ENCODE measurements around the gene CNGB1.

CNGB1 gene

GRCh38 chr16:57893559-57894389 is 77.2 kb downstream of the CNGB1 start:
- peak; percentile 90 for DNase-seq (ENCODE audit: low read depth, low spot score)
- H3K27ac ChIP-seq = peak overlapping the region; percentile 86

GRCh38 chr16:57893217-57893558 is 77.7 kb downstream of the CNGB1 start:
- no peak for DNase-seq (ENCODE audit: low read depth, low spot score)
- peak overlapping the region; percentile 86 for H3K27ac ChIP-seq

- peak overlapping the region; percentile 86 for H3K27ac ChIP-seq
- no peak for DNase-seq (ENCODE audit: low read depth, low spot score)
Observed at GRCh38 chr16:57892447-57893096, 78.4 kb downstream of the CNGB1 start.

DNA sequence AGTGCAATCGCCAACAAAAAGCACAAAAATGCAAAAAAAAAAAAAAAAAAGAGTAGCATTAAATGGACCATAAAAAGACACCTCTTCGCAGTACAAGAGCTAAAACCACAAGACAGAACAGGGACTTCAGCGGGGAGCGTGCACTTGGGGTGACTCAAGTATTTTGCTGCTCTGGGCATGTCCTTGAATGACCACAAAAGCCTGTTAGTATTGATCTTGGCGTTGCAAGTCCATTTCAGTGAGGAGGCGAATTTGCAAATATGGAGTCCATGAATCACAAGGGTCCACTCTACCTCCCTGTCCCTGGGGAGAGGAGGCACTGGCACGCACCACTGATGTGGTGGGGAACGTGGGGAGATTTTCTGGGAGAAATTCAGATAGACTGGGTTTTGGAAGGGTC is 78.9 kb downstream of the CNGB1 start:
- peak; percentile 61 for DNase-seq (ENCODE audit: low read depth, low spot score)
- H3K27ac ChIP-seq = peak overlapping the region; percentile 86

DNA sequence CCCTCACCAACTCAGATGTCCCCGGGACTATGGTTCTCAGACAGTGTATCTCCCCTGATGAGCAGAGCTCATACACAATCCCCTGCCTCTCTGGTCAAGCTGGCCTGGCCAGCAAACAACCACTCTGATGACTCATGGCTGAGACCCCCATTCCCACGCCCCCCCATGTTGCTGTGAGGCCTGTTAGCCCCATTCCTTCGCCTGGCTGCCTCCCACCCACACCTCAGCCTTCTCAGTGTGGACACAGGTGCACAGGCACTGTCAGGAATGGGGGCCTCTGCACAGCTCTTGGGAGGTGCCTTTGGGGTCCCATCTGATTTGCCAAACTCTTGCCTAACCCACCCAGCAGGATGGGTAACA is 80.2 kb downstream of the CNGB1 start:
- H3K27ac ChIP-seq = no peak overlapping the region
- no peak for DNase-seq (ENCODE audit: low read depth, low spot score)

GRCh38 chr16:57889960-57890751 is 80.8 kb downstream of the CNGB1 start:
- H3K27ac ChIP-seq = no peak overlapping the region
- DNase-seq (ENCODE audit: low read depth, low spot score) = no peak

- no peak overlapping the region for H3K27ac ChIP-seq
- no peak for DNase-seq (ENCODE audit: low read depth, low spot score)
Observed at GRCh38 chr16:57889522-57889921, 81.4 kb downstream of the CNGB1 start.

GRCh38 chr16:57889111-57889510 is 81.8 kb downstream of the CNGB1 start:
- DNase-seq (ENCODE audit: low read depth, low spot score) = no peak
- no peak overlapping the region for H3K27ac ChIP-seq

GRCh38 chr16:57888128-57888527 is 82.8 kb downstream of the CNGB1 start:
- H3K27ac ChIP-seq = no peak overlapping the region
- no peak for DNase-seq (ENCODE audit: low read depth, low spot score)

- no peak for DNase-seq (ENCODE audit: low read depth, low spot score)
- H3K27ac ChIP-seq = no peak overlapping the region
Observed at GRCh38 chr16:57887711-57888110, 83.2 kb downstream of the CNGB1 start.

GRCh38 chr16:57886427-57886826 is 84.5 kb downstream of the CNGB1 start:
- no peak for DNase-seq (ENCODE audit: low read depth, low spot score)
- H3K27ac ChIP-seq = no peak overlapping the region

DNA sequence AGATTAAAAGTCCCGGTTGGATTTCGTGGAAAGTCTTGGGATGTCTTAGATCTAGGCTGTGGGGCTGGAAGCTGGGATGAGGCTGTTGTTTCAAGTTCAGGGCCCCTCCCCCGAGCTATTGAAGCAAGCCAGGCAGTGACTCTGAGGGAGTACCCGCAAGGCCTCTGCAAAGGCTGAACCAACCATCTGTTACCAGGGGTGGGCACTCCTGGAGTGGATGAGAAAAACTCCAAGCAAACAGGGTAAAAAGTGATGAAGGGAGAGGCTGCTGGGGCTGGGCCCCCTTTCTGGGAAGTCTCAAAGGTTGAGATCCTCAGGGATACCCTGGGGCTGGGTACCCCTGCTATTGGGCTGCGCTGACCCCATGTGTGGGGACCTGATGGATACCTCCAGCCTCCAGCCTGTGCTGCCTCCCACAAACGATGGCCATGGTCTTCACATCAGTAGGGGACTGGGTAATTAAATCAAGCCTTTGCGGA is 86.2 kb downstream of the CNGB1 start:
- DNase-seq (ENCODE audit: low read depth, low spot score) = no peak
- H3K27ac ChIP-seq = no peak overlapping the region

- DNase-seq (ENCODE audit: low read depth, low spot score) = no peak
- no peak overlapping the region for H3K27ac ChIP-seq
Observed at GRCh38 chr16:57883953-57884654, 86.8 kb downstream of the CNGB1 start.

- no peak overlapping the region for H3K27ac ChIP-seq
- no peak for DNase-seq (ENCODE audit: low read depth, low spot score)
Observed at GRCh38 chr16:57883480-57883879, 87.4 kb downstream of the CNGB1 start.

DNA sequence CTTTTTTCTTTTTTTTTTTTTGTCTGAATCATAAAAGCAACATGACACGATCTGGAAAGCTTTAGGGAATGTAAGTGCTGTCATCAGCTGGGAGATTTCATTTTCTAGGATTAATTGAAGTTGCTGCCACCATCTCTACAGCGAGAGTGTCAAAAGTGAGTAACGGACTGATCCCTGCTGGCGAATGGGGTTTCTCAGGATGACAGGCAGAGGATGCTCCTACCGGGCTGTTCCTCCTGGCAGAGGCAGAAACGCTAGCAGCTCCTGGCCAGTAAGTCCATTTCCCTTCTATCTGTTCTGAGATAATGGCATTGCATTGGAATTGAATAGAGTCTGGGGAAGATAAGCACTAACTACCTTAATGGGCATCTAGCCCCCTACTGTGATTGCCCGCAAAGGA is 88.1 kb downstream of the CNGB1 start:
- H3K27ac ChIP-seq = no peak overlapping the region
- DNase-seq (ENCODE audit: low read depth, low spot score) = no peak

GRCh38 chr16:57882206-57882605 is 88.7 kb downstream of the CNGB1 start:
- H3K27ac ChIP-seq = no peak overlapping the region
- no peak for DNase-seq (ENCODE audit: low read depth, low spot score)

DNA sequence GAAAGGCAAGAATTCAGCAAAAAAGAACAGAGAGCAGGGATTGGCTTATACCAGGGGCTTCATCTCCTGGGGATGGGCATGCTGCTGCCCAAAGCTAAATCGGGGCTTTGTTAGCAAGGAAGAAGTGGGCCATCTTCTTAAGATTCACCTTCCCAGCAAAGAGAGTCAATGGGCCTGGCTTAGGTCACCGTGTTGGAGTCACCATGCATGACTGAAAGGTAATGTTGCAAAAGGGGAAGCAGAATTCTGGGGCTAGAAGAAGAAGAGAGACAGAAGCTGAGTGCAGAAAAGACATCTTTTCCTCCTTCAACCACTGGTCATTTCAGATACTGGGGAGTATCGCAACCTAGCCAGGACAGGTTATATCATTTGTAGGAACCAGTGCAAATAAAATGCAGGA is 92.3 kb downstream of the CNGB1 start:
- DNase-seq (ENCODE audit: low read depth, low spot score) = no peak
- H3K27ac ChIP-seq = no peak overlapping the region

DNA sequence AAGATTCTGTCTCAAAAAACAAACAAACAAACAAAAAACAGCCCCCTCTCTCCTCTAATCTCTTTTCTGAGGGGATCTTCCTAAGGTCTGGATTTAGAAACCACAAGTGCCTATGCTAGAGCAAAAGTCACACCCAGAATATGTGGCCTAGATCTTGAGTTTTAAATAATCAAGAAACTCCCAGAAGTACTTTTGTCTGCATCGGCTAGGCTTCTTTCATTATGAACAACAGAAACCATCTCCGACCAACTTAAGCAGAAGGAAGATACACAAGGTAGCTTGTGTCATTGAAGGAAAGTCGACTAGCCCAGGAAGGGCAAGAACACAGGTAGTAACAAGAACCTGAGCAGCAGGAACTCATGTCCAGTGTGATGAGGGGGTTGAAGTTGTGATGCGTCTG is 94.7 kb downstream of the CNGB1 start:
- no peak for DNase-seq (ENCODE audit: low read depth, low spot score)
- H3K27ac ChIP-seq = no peak overlapping the region

DNA sequence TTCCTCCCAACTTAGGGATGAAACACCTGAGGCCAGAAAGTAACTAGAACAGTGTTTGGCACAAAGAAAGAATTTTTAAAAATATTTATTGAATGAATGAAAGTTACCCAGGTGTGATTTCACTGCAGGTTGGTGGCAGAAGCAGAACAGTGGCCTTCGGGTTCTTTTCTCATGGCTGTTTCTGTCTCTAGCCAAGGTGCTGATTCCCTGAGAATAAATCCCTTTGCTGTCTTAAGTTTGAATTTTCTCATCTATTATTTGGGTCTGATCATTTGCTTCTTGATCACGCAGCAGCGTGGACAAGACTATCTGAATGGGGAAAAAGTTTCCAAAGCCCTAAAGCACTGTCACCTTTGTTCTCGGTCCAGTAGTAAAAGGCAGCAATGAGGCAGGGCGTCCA is 95.6 kb downstream of the CNGB1 start:
- no peak overlapping the region for H3K27ac ChIP-seq
- no peak for DNase-seq (ENCODE audit: low read depth, low spot score)

DNA sequence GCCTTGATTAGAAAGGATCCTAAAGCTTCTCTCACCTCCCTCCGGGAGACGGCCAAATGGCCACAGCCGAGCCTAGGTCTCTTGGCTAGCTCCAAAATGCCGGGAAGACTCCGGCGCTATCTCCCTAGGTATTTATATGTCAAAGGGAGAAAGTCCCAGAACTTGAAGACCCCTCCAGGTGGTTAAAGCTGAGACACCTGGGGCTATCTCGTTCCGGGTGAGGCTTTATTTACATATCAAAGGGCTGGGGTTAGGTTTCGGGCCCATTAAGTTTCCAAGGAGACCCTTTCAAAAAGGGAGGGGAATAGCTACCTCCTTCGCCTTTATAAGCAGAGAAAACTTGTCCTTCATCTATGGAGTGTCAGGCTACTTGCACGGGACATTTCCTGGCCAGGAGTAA is 97.7 kb downstream of the CNGB1 start:
- no peak for DNase-seq (ENCODE audit: low read depth, low spot score)
- H3K27ac ChIP-seq = no peak overlapping the region
